G401 (cell line): Measurements from ENCODE around the gene RBMS1. TPM values are rescaled to one million over a fixed set of nuclear protein-coding genes. Genes with fewer than 3 reads are reported as not detected.

Source experiments
- DNase-seq: peaks from one replicate; pipeline ENCODE4 v3.0.0-alpha.2; 2015; ENCODE audit warnings: low spot score
- in situ Hi-C: cut with HindIII; loops from 2 replicates; pipeline ENCODE4 v1.10.0; 2016; ENCODE audit warnings: low sequenced_read_pairs, mixed read lengths
- total RNA-seq: library from RNA; depleted of rRNA; stranded (reverse); fragments of >200 nt; shearing (Covaris generic); gene quantifications from 2 replicates; pipeline ENCODE4 v1.2.3, GENCODE V29; 2014

Gene RBMS1
- total RNA-seq, 1 experiment from 2014 or later, result 8.3 TPM

- DNase-seq, result no peak
- in situ Hi-C loops, result no loop called here
These were observed 264.0 kb downstream of the RBMS1 start for GRCh38 chr2:160229591-160229990.

- in situ Hi-C loops, result no loop called here
- no peak for DNase-seq
These were observed 265.3 kb downstream of the RBMS1 start for GRCh38 chr2:160228141-160228917.

- in situ Hi-C loops, result no loop called here
- DNase-seq, result no peak
These were observed 266.2 kb downstream of the RBMS1 start for GRCh38 chr2:160227293-160227915.

DNA sequence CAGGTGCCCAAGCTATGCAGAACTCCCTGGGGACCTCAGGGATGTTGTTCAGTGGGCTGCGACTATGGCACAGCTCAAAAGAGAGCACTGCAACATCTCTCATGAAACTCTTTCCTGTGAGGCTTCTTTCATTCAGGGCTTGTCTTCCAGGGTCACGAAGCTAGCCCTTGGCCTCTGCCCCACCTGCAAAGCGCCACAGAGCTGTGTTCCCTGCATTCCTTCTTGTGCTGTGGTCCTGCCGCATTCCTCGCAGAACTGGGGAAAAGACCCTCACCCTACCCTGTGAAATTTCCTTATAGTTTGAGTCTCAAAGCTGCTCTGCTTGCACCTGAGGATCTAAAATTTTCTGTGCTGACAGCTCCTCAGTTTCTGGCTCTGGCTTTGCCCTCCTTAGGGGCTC, 267.2 kb downstream of the RBMS1 start:
- DNase-seq, result no peak
- in situ Hi-C loops, result no loop called here

GRCh38 chr2:160225722-160226121, 267.9 kb downstream of the RBMS1 start:
- DNase-seq, result no peak
- in situ Hi-C loops, result no loop called here

- in situ Hi-C loops, result no loop called here
- no peak for DNase-seq
These were observed 269.1 kb downstream of the RBMS1 start for GRCh38 chr2:160224507-160224906.

- in situ Hi-C loops, result no loop called here
- no peak for DNase-seq
These were observed 269.5 kb downstream of the RBMS1 start for GRCh38 chr2:160224060-160224459.

DNA sequence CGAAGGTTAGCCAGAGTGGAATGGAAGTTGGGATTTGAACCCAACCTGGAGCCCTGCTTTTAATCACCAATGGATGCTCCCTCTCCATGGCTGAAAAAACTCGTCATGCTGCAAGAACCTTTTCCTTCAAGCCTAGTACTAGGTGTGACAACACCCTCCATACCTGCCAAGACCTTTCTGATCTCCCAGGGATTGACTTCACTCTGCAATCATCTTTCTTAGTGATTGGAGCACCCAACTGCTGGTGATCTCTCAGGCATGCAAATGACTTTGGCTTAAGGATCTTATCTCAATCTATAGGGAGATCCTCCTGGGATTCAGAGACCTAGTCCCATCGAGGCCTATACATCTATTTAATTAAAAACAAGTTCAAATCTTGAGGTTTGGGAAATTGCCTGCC, 270.0 kb downstream of the RBMS1 start:
- in situ Hi-C loops, result no loop called here
- DNase-seq, result no peak

- in situ Hi-C loops, result no loop called here
- DNase-seq, result no peak
These were observed 270.9 kb downstream of the RBMS1 start for GRCh38 chr2:160222546-160223283.
